GM21717 (cell line): ENCODE data around the gene DCUN1D2.
"Not testable (repeated sequence)": the region's sequence is repeated elsewhere in the genome, so short reads cannot be mapped to it uniquely, and the experiment has no call there.

Source experiments
- ATAC-seq: cut with Tn5 transposase; IDR thresholded peaks from one replicate; pipeline ENCODE4 v1.9.1; 2021; ENCODE audit warnings: mild to moderate bottlenecking, moderate library complexity; ENCODE audit not compliant: unreplicated experiment

DCUN1D2 gene

GRCh38 chr13:113491982-113492381, 1.5 kb upstream of the DCUN1D2 start:
- ATAC-seq: no peak

GRCh38 chr13:113491418-113491883, 940 bp upstream of the DCUN1D2 start:
- no peak for ATAC-seq

GRCh38 chr13:113489549-113490495, 689 bp downstream of the DCUN1D2 start:
- ATAC-seq: peak; percentile 21

- no peak for ATAC-seq
These were observed 1.4 kb downstream of the DCUN1D2 start for GRCh38 chr13:113489171-113489548.

- no peak for ATAC-seq
These were observed 2.2 kb downstream of the DCUN1D2 start for GRCh38 chr13:113488283-113488682.

- no peak for ATAC-seq
These were observed 3.8 kb downstream of the DCUN1D2 start for GRCh38 chr13:113486698-113487097.

GRCh38 chr13:113485545-113485944, 5.0 kb downstream of the DCUN1D2 start:
- no peak for ATAC-seq

GRCh38 chr13:113483504-113484293, 6.8 kb downstream of the DCUN1D2 start:
- no peak for ATAC-seq

- no peak for ATAC-seq
These were observed 7.4 kb downstream of the DCUN1D2 start for GRCh38 chr13:113483081-113483480.

GRCh38 chr13:113479179-113479578, 11.3 kb downstream of the DCUN1D2 start:
- no peak for ATAC-seq

- ATAC-seq: no peak
These were observed 12.8 kb downstream of the DCUN1D2 start for GRCh38 chr13:113477724-113478123.

- ATAC-seq: no peak
These were observed 13.7 kb downstream of the DCUN1D2 start for GRCh38 chr13:113476811-113477210.

GRCh38 chr13:113475911-113476310, 14.6 kb downstream of the DCUN1D2 start:
- no peak for ATAC-seq

- no peak for ATAC-seq
These were observed 15.2 kb downstream of the DCUN1D2 start for GRCh38 chr13:113475280-113475679.

- no peak for ATAC-seq
These were observed 16.3 kb downstream of the DCUN1D2 start for GRCh38 chr13:113474179-113474578.

- ATAC-seq: no peak
These were observed 18.0 kb downstream of the DCUN1D2 start for GRCh38 chr13:113472355-113473025.

- ATAC-seq: no peak
These were observed 18.7 kb downstream of the DCUN1D2 start for GRCh38 chr13:113471844-113472243.

- ATAC-seq: not testable (repeated sequence)
These were observed 19.8 kb downstream of the DCUN1D2 start for GRCh38 chr13:113470635-113471163.

GRCh38 chr13:113470073-113470472, 20.4 kb downstream of the DCUN1D2 start:
- ATAC-seq: no peak

GRCh38 chr13:113469582-113469981, 20.9 kb downstream of the DCUN1D2 start:
- ATAC-seq: no peak
